Measurements from ENCODE around the gene MARK3.

- TF ChIP-seq, protein P1, sequence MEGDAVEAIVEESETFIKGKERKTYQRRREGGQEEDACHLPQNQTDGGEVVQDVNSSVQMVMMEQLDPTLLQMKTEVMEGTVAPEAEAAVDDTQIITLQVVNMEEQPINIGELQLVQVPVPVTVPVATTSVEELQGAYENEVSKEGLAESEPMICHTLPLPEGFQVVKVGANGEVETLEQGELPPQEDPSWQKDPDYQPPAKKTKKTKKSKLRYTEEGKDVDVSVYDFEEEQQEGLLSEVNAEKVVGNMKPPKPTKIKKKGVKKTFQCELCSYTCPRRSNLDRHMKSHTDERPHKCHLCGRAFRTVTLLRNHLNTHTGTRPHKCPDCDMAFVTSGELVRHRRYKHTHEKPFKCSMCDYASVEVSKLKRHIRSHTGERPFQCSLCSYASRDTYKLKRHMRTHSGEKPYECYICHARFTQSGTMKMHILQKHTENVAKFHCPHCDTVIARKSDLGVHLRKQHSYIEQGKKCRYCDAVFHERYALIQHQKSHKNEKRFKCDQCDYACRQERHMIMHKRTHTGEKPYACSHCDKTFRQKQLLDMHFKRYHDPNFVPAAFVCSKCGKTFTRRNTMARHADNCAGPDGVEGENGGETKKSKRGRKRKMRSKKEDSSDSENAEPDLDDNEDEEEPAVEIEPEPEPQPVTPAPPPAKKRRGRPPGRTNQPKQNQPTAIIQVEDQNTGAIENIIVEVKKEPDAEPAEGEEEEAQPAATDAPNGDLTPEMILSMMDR (conservative IDR thresholded peaks at IDR 0.05), result no peak
- TF ChIP-seq EZH2 (IDR thresholded peaks at IDR 0.05; ENCODE audit: low read depth), result no peak
Observed at GRCh38 chr14:103450416-103450815, 65.2 kb downstream of the MARK3 start.

Data from PC-9 (cell line).